H1 (cell line): ENCODE data around the gene ATF3. TPM values are rescaled to one million over a fixed set of nuclear protein-coding genes. Genes with fewer than 3 reads are reported as not detected.

ENCODE experiments used
- CTCF ChIA-PET: fragments of 300-600 bp; sonication (Branson Sonifier 250); formaldehyde crosslinking; loops from one replicate; lab custom pipeline; 2021; ENCODE audit not compliant: partially characterized antibody; lab: Charles Lee
- POLR2A ChIA-PET: fragments of 300-600 bp; sonication (Branson Sonifier 250); formaldehyde crosslinking; loops from one replicate; lab custom pipeline; 2021; ENCODE audit warnings: inconsistent platforms; ENCODE audit not compliant: partially characterized antibody; lab: Charles Lee
- DNase-seq, 2 experiments: peaks; one replicate each; pipeline versions ENCODE4 v3.0.0 to v3.0.0-alpha.2; 2010 to 2022; ENCODE audit warnings: low spot score in 2 of 2, low read depth in 1 of 2, mixed read lengths in 1 of 2
- FAIRE-seq: peaks from 2 replicates; lab custom pipeline; 2011; peaks lifted over from hg19 to GRCh38; lab: Jason Lieb, UNC
- H2AFZ ChIP-seq: 2 replicates; pipeline ENCODE4 v1.8.1; 2012; ENCODE audit warnings: low read length, inconsistent platforms
- H2AK5ac ChIP-seq: 2 replicates; pipeline ENCODE4 v1.6.1; 2013; ENCODE audit warnings: low read depth, low read length
- H2BK120ac ChIP-seq: replicated peaks from 2 replicates; pipeline ENCODE3; 2013; ENCODE audit warnings: low read depth, low read length, inconsistent platforms
- H2BK12ac ChIP-seq: 2 replicates; pipeline ENCODE4 v1.6.1; 2013; ENCODE audit warnings: low read depth, low read length
- H2BK15ac ChIP-seq: 2 replicates; pipeline ENCODE4 v1.6.1; 2013; ENCODE audit warnings: low read length
- H2BK20ac ChIP-seq: 2 replicates; pipeline ENCODE4 v1.6.1; 2013; ENCODE audit warnings: low read length
- H2BK5ac ChIP-seq: 2 replicates; pipeline ENCODE4 v1.6.1; 2013; ENCODE audit warnings: low read depth, low read length
- H3K14ac ChIP-seq: 2 replicates; pipeline ENCODE4 v1.6.1; 2013; ENCODE audit warnings: inconsistent platforms; ENCODE audit not compliant: insufficient read length
- H3K18ac ChIP-seq: 2 replicates; pipeline ENCODE4 v1.6.1; 2013; ENCODE audit warnings: low read length; ENCODE audit errors: extremely low read depth
- H3K23ac ChIP-seq: 2 replicates; pipeline ENCODE4 v1.6.1; 2013; ENCODE audit warnings: inconsistent platforms; ENCODE audit not compliant: insufficient read length
- H3K23me2 ChIP-seq: 2 replicates; pipeline ENCODE4 v1.6.1; 2013; ENCODE audit warnings: low read depth, low read length
- H3K27ac ChIP-seq: 2 replicates; pipeline ENCODE4 v1.6.1; 2011; ENCODE audit warnings: low read depth, low read length, inconsistent platforms
- H3K27me3 ChIP-seq, 4 experiments: replicated peaks in 1 of 4; 1 replicate in 1 of 4; 2 replicates in 3 of 4; pipeline versions ENCODE4 v1.6.1 to v1.8.1; 2011 to 2013; ENCODE audit warnings: low read length in 3 of 4, mild to moderate bottlenecking in 3 of 4, inconsistent platforms in 2 of 4, mixed read lengths in 2 of 4, moderate library complexity in 1 of 4; ENCODE audit not compliant: control insufficient read depth in 3 of 4, insufficient read depth in 3 of 4; ENCODE audit errors: extremely low read depth in 1 of 4
- H3K36me3 ChIP-seq, 4 experiments: 2 replicates each; pipeline versions ENCODE4 v1.6.1 to v1.8.1; 2011 to 2013; ENCODE audit warnings: mild to moderate bottlenecking in 4 of 4, low read length in 3 of 4, moderate library complexity in 2 of 4, control low read depth in 1 of 4, inconsistent platforms in 1 of 4; ENCODE audit not compliant: insufficient read depth in 4 of 4, control insufficient read depth in 2 of 4
- H3K4ac ChIP-seq: replicated peaks from 2 replicates; pipeline ENCODE3; 2013; ENCODE audit warnings: low read length, low read depth, mixed read lengths, inconsistent platforms; ENCODE audit not compliant: insufficient read length
- H3K4me1 ChIP-seq, 4 experiments: replicated peaks in 1 of 4; 1 replicate in 1 of 4; 2 replicates in 3 of 4; pipeline versions ENCODE4 v1.6.1 to v1.8.1; 2011 to 2013; ENCODE audit warnings: low read length in 3 of 4, inconsistent platforms in 2 of 4, mixed read lengths in 1 of 4; ENCODE audit not compliant: insufficient read depth in 4 of 4, control insufficient read depth in 3 of 4
- H3K4me2 ChIP-seq, 2 experiments: 2 replicates each; pipeline versions ENCODE4 v1.6.1 to v1.8.1; 2011 to 2013; ENCODE audit warnings: low read depth in 2 of 2, low read length in 2 of 2, control low read depth in 1 of 2, inconsistent platforms in 1 of 2, mild to moderate bottlenecking in 1 of 2; ENCODE audit not compliant: insufficient read depth in 1 of 2
- H3K4me3 ChIP-seq, 4 experiments: fragments of 200-600, 300-600 bp in 1 of 4; sonication (generic), shearing (Covaris generic), sonication (Bioruptor Twin) in 1 of 4; 2 replicates each; pipeline versions ENCODE4 v1.5.1 to v1.8.1; 2011 to 2016; ENCODE audit warnings: low read length in 4 of 4, low read depth in 3 of 4, control low read depth in 2 of 4, inconsistent platforms in 2 of 4, mild to moderate bottlenecking in 2 of 4, mixed read lengths in 1 of 4, moderate library complexity in 1 of 4; ENCODE audit not compliant: insufficient read depth in 2 of 4; ENCODE audit errors: extremely low read depth in 1 of 4
- H3K56ac ChIP-seq: replicated peaks from 2 replicates; pipeline ENCODE3; 2013; ENCODE audit warnings: low read depth, mild to moderate bottlenecking, mixed read lengths, low read length, inconsistent platforms; ENCODE audit not compliant: insufficient read length
- H3K79me1 ChIP-seq: 2 replicates; pipeline ENCODE4 v1.6.1; 2013; ENCODE audit warnings: low read depth, low read length, control low read depth
- H3K79me2 ChIP-seq, 2 experiments: 2 replicates each; pipeline versions ENCODE4 v1.6.1 to v1.8.1; 2012 to 2013; ENCODE audit warnings: low read length in 2 of 2, mild to moderate bottlenecking in 2 of 2, inconsistent platforms in 1 of 2; ENCODE audit not compliant: insufficient read depth in 2 of 2, control insufficient read depth in 1 of 2
- H3K9ac ChIP-seq, 4 experiments: replicated peaks in 1 of 4; 1 replicate in 1 of 4; 2 replicates in 3 of 4; pipeline versions ENCODE4 v1.6.1 to v1.8.1; 2011 to 2013; ENCODE audit warnings: low read depth in 3 of 4, low read length in 3 of 4, control low read depth in 2 of 4, mild to moderate bottlenecking in 2 of 4, moderate library complexity in 2 of 4, inconsistent platforms in 1 of 4; ENCODE audit errors: extremely low read depth in 1 of 4
- H3K9me3 ChIP-seq, 2 experiments: 2 replicates each; pipeline versions ENCODE4 v1.6.1 to v1.8.1; 2012 to 2013; ENCODE audit warnings: mild to moderate bottlenecking in 2 of 2, moderate library complexity in 2 of 2, control low read depth in 1 of 2, inconsistent platforms in 1 of 2, low read depth in 1 of 2, low read length in 1 of 2, mixed read lengths in 1 of 2; ENCODE audit not compliant: insufficient read depth in 2 of 2
- H4K20me1 ChIP-seq, 2 experiments: replicated peaks in 1 of 2; 2 replicates each; pipeline versions ENCODE3 to v1.8.1; 2011 to 2013; ENCODE audit warnings: inconsistent platforms in 2 of 2, low read length in 2 of 2, mild to moderate bottlenecking in 1 of 2; ENCODE audit not compliant: insufficient read depth in 2 of 2, control insufficient read depth in 1 of 2
- H4K5ac ChIP-seq: 2 replicates; pipeline ENCODE4 v1.6.1; 2013; ENCODE audit warnings: low read length, low read depth, mixed read lengths, inconsistent platforms; ENCODE audit not compliant: insufficient read length
- H4K8ac ChIP-seq: 2 replicates; pipeline ENCODE4 v1.8.0; 2013; ENCODE audit warnings: mild to moderate bottlenecking, moderate library complexity, low read length, inconsistent platforms; ENCODE audit not compliant: insufficient read depth; ENCODE audit errors: extremely low read depth
- H4K91ac ChIP-seq: replicated peaks from 2 replicates; pipeline ENCODE3; 2013; ENCODE audit warnings: low read length, mixed read lengths, inconsistent platforms; ENCODE audit not compliant: insufficient read length
- CTBP2 ChIP-seq: IDR thresholded peaks from 2 replicates; pipeline ENCODE4 v1.7.0; 2011; ENCODE audit warnings: borderline replicate concordance, mild to moderate bottlenecking, moderate library complexity, mixed read lengths, low read length; ENCODE audit not compliant: insufficient read depth, insufficient read length
- EGR1 ChIP-seq: IDR thresholded peaks from 2 replicates; pipeline ENCODE4 v1.6.1; 2011; ENCODE audit warnings: low read depth, low read length, borderline replicate concordance
- GTF2F1 ChIP-seq: IDR thresholded peaks from 2 replicates; pipeline ENCODE4 v1.6.1; 2012; ENCODE audit warnings: low read depth, low read length, improper control_type of control experiment, borderline replicate concordance
- KDM5A ChIP-seq: fragments of 200-600 bp; IDR thresholded peaks from 2 replicates; pipeline ENCODE4 v1.7.1; 2012; ENCODE audit warnings: mild to moderate bottlenecking, low read length, inconsistent platforms, mixed read lengths
- MAFK ChIP-seq: IDR thresholded peaks from 2 replicates; pipeline ENCODE4 v1.6.1; 2012; ENCODE audit warnings: low read depth, mild to moderate bottlenecking, improper control_type of control experiment, low read length
- NRF1 ChIP-seq: IDR thresholded peaks from 2 replicates; pipeline ENCODE4 v1.6.1; 2011; ENCODE audit warnings: mild to moderate bottlenecking, low read depth, low read length, improper control_type of control experiment
- SAP30 ChIP-seq: fragments of 300-600 bp; sonication (generic); IDR thresholded peaks from 2 replicates; pipeline ENCODE4 v1.7.1; 2012; ENCODE audit warnings: low read length, moderate library complexity, mild to moderate bottlenecking, inconsistent platforms; ENCODE audit not compliant: insufficient read depth, insufficient replicate concordance
- TAF1 ChIP-seq: IDR thresholded peaks from 2 replicates; pipeline ENCODE4 v1.6.1; 2011; ENCODE audit warnings: mild to moderate bottlenecking, low read depth, low read length
- TAF7 ChIP-seq: optimal IDR thresholded peaks from 2 replicates; pipeline ENCODE3; 2011; ENCODE audit warnings: low read depth, mild to moderate bottlenecking, inconsistent platforms, low read length, moderate library complexity, borderline replicate concordance
- TBP ChIP-seq: IDR thresholded peaks from 2 replicates; pipeline ENCODE4 v1.6.1; 2011; ENCODE audit warnings: low read depth, low read length, improper control_type of control experiment
- WGBS, 2 experiments: shearing (Covaris generic) in 1 of 2; methylation state at CpG; one replicate each; pipeline versions ENCODE4 v1.1.6 to v1.1.7; 2013 to 2015; ENCODE audit warnings: low lambda C conversion rate in 2 of 2, mixed read lengths in 2 of 2, inconsistent platforms in 1 of 2, low coverage in 1 of 2, missing lambda C conversion rate in 1 of 2; ENCODE audit not compliant: insufficient replicate concordance in 2 of 2, insufficient coverage in 1 of 2, insufficient read length in 1 of 2; ENCODE audit errors: extremely low coverage in 1 of 2, missing lambda C conversion rate in 1 of 2; 5-methylcytosine and 5-hydroxymethylcytosine counted together
- polyA plus RNA-seq, 7 experiments: library from polyadenylated mRNA; depleted of rRNA in 3 of 7; stranded (reverse) in 5 of 7; unstranded in 2 of 7; fragments of >200 nt in 5 of 7; fragments of 200-250 nt in 2 of 7; gene quantifications; 1 replicate in 5 of 7; 2 replicates in 1 of 7; 4 replicates in 1 of 7; pipeline versions ENCODE4 v1.2.1 to v1.2.3, GENCODE V29; 2011 to 2013; ENCODE audit warnings: missing spikeins in 2 of 7, mixed read lengths in 2 of 7
- total RNA-seq: library from RNA; stranded (reverse); fragmentation: NEBNext Ultra II Directional; extraction: Animal tissue kit (Norgen Biotek cat#: 25700); gene quantifications from 2 replicates; pipeline ENCODE4 v1.2.1, GENCODE V29; 2021

The ATF3 gene
- total and polyA plus RNA-seq, 2 of the 8 experiments (the other 6 are each of a cell fraction or from before 2014, with no cell fraction given): 12.2 to 27.7 TPM

- Histone ChIP-seq H3K9me3 (no peaks in the 10 kb centered on the region), H3K79me1 (no peaks in the 10 kb centered on the region), H3K9ac (no peak overlapping the region), H3K56ac (no peak overlapping the region), H3K4me1 (peaks cover 0 to 13% (median 3%) of the 10 kb centered on the region in 4 experiments; a peak in 6 of 7 replicates), H4K20me1 (no peaks in the 10 kb centered on the region), H3K27ac (no peak overlapping the region), H2BK15ac (no peak overlapping the region), H3K14ac (no peak overlapping the region), H4K8ac (no peak overlapping the region), H4K91ac (peak overlapping the region; percentile 41), H3K23ac (no peak overlapping the region), H3K4me2 (no peak overlapping the region), H3K79me2 (no peaks in the 10 kb centered on the region), H3K23me2 (no peaks in the 10 kb centered on the region), H2AFZ (no peak overlapping the region), H2AK5ac (no peak overlapping the region), H4K5ac (no peak overlapping the region), H2BK12ac (no peak overlapping the region), H3K36me3 (no peaks in the 10 kb centered on the region), H3K4me3 (no peak overlapping the region), H2BK5ac (no peak overlapping the region), H3K4ac (peak overlapping the region; percentile 61), H3K27me3 (no peaks in the 10 kb centered on the region; a peak in 2 of 7 replicates), H2BK120ac (no peak overlapping the region), H2BK20ac (peak overlapping the region; percentile 88), H3K18ac (no peak overlapping the region)
- CTCF ChIA-PET: interaction anchor here (0.6 to 2.0 kb wide), 18 partner anchors 8 to 338 kb away, joined by 3 to 15 read pairs (median 4); partner anchors contain the start of gene ATF3
- WGBS, 2 experiments: 98% methylated on average over 4 of the region's 4 CpGs; no CpG with 5 or more reads in 1 of the 2 experiments
- no peak for TF ChIP-seq TAF1
- TF ChIP-seq MAFK: no peak
- no peak for TF ChIP-seq KDM5A
- TF ChIP-seq TBP: no peak
- TF ChIP-seq GTF2F1: no peak
- no peak for TF ChIP-seq CTBP2
- no peak for TF ChIP-seq NRF1
- no peak for TF ChIP-seq SAP30
- TF ChIP-seq EGR1: no peak
- TF ChIP-seq TAF7: no peak
- POLR2A ChIA-PET: interaction anchor here (0.9 to 7.7 kb wide), 4 partner anchors 9 to 34 kb away, joined by 5 to 88 read pairs (median 6); partner anchors contain the start of gene ATF3
- DNase-seq (no peak), FAIRE-seq (no peak)
Observed at GRCh38 chr1:212597487-212597886, 11.1 kb upstream of the ATF3 start.
